Measurements from ENCODE around the gene AKNA.

Gene AKNA, protein sequence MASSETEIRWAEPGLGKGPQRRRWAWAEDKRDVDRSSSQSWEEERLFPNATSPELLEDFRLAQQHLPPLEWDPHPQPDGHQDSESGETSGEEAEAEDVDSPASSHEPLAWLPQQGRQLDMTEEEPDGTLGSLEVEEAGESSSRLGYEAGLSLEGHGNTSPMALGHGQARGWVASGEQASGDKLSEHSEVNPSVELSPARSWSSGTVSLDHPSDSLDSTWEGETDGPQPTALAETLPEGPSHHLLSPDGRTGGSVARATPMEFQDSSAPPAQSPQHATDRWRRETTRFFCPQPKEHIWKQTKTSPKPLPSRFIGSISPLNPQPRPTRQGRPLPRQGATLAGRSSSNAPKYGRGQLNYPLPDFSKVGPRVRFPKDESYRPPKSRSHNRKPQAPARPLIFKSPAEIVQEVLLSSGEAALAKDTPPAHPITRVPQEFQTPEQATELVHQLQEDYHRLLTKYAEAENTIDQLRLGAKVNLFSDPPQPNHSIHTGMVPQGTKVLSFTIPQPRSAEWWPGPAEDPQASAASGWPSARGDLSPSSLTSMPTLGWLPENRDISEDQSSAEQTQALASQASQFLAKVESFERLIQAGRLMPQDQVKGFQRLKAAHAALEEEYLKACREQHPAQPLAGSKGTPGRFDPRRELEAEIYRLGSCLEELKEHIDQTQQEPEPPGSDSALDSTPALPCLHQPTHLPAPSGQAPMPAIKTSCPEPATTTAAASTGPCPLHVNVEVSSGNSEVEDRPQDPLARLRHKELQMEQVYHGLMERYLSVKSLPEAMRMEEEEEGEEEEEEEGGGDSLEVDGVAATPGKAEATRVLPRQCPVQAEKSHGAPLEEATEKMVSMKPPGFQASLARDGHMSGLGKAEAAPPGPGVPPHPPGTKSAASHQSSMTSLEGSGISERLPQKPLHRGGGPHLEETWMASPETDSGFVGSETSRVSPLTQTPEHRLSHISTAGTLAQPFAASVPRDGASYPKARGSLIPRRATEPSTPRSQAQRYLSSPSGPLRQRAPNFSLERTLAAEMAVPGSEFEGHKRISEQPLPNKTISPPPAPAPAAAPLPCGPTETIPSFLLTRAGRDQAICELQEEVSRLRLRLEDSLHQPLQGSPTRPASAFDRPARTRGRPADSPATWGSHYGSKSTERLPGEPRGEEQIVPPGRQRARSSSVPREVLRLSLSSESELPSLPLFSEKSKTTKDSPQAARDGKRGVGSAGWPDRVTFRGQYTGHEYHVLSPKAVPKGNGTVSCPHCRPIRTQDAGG (N-terminal part only)

DNA sequence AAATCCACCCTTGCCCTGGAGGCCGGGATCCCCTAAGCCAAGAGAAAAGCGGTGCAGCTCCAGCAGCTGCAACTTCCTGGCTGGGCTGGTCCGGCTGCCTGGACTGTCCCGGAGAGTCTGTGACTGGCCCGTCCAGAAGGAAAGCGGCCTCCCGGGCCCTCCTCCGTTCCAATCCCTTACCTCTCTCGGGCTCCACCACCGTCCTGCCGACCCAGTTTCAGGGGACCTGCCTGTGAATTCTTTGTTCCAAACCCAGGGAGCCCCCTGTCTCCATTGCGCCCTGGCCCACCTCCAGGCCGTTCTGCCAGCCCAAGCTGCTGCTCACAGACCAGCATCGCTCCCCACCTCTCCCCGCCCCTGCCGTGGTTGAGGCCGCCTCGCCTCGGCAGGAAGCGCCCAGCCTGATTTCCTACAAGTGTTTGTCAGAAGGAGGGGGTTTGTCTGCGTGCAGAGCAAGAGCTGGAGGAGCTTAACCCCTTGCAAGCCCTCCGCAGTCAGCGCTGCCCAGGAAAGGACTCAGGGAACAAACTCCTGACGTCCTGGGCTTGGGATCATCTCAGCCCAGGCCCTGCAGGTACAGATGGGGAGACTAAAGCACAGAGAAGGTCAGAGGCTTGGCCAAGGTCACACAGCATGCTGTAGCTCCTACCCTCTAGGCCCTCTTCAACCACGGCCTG lies at the start of gene AKNA:
TSS of gene AKNA (minus strand) at position 303 of the 677 bp plus-strand sequence. CDS start 6,649 bp downstream, outside the sequence.
- DNase-seq (ENCODE audit: low spot score): no peak

DNA sequence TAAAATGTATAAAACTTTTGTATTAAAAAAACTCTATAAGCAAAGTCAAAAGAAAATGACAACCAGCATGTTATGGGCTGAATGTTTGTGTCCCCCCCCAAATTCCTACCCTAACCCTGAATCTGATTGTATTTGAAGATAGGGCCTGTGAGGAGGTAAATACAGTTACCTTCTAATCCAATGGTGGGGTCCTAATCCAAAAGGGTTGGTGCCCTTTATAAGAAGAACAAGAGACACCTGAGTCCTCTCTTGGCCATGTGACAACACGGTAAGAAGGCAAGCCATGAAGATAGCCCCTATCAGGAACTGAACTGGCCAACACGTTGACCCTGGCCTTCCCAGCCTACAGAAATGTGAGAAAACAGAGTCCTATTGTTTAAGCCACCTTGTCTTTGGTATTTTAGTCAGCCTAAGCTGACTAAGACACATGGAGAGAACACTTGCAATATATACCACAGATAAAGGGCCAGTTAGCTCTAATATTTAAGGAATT lies 49.7 kb upstream of the AKNA start:
- no peak for DNase-seq (ENCODE audit: low spot score)

DNA sequence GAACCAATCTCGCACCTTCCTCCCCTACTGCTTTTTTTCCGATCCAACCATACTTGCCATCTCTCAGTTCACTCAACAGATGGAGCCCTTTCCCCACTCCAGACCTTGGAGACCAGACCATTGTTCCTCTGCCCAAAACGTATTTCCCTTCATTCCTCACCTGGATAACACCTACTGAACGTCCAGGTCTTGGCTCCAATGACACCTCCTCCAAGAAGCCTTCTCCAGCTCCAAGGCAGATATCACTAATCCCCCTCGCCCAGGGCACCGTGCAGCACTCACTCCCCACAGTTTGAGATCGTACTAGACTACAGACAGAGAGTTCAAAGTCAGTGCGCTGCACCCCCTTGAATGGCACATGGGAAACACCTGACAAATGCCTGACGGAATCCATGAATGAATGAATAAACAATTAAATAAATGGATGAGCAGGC lies 47.1 kb upstream of the AKNA start:
- peak; percentile 72 for DNase-seq (ENCODE audit: low spot score)

DNA sequence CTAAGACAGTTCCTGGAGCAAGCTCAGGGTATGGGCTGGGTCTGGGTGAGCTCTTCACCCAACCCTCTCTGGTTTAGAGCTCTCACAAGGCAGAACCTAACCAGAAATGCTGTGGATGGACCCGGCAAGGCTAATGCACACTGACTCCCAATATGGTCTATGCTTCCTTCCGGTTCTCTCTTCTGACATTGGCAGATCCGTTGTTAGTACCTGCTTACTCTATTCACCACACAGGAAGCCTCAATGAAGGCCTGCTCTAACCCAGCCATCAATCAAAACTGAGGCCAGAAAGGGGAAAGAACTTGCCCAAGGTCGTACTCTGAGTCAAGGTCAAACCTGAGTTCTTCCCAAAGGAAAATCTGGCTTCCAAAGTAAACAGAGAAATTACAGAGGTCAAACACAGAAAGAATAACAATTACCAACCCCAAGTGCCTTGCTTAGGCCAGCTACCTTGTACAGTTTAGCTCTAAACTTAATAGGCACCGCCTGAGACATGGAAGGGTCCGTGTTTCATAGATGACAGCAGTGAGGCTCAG lies 46.0 kb upstream of the AKNA start:
- no peak for DNase-seq (ENCODE audit: low spot score)

DNA sequence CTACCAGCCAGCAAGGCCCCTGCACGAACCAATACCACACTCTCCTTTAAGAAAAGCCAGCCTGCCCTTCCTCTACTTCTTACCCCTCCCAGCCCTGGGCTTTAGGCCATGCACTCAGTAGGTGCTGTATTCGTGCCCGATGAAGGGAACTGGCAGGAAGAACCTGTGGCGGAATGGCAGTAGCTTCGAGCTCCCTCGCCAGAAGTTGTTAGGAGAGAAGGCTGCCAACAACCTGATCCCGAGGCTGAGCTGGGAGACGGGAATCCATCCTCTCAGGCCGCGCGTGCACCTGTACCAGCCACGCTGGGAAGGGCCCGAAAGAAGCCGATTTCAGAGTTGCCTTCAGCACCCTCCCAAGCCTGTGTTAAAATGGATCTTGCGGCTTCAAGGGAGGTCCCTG lies 45.3 kb upstream of the AKNA start:
- no peak for DNase-seq (ENCODE audit: low spot score)

DNA sequence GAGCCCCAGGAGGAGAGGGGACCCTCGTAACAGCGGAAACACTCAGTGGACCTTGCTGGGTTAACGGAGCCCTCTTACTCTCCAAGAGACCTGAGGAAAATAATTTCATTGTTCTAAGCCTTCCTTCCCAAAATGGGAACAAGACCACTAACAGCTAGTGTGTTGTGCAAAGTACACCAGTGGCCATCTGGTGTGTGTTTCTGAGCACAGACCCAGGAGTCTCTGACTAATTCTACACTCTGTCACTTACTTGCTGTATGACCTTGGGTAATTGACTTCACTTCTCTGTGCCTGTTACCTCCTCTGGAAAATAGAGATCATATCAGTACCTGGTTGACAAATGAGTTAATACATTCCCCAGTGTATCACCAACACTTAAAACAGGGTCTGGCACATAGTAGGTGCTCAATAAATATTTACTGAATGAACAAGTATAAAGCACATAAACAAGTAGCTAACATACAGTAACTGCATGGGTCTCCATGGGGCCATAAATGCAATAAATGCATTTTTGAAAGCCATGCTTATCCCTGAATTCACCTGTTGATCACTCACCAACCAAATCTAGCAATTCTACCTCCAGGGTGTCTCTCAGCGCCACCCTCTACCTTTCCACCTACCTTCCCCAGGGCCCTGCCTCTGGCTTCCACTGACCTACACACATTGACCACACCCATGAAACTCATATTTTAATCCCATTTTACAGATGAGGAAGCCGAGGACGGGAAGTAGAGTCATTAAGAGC lies 44.7 kb upstream of the AKNA start:
- no peak for DNase-seq (ENCODE audit: low spot score)

DNA sequence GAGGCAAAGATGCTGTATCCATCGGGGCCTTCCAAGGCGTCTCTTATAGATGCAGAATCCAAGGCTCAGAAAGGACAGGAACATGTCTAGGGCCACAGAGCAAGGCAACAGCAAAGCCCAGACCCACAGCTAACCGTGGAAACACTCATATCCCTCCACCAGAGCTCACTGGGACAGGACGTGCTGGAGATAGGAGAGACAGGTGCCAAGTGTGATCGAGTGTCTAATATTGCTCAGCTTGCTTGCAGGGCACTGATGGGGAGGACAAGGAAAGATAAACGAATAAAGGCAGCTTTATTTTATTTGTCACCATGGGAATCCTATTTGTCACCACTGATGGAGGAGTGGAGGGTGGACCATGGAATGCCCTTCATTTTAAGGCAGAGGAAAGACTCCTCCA lies 44.0 kb upstream of the AKNA start:
- no peak for DNase-seq (ENCODE audit: low spot score)

DNA sequence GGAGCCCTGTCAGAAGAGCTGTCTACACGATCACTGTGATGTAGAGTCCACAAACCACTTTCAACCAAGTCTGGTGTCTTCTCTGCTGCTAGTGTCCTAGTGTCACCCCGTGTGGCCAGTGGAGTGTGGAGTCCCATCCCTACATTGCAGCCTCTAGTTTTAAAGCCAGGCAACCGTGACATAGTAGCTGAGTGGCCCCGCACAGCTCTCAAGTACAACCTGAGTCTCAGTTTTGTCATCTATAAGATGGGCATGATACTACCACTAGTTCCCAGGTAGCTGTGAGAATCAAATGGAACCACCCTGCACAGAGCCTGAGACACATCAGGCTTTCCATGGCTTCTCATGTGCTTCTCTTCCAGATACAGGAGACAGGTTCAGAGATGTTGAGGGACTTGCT lies 43.2 kb upstream of the AKNA start:
- DNase-seq (ENCODE audit: low spot score): no peak

DNA sequence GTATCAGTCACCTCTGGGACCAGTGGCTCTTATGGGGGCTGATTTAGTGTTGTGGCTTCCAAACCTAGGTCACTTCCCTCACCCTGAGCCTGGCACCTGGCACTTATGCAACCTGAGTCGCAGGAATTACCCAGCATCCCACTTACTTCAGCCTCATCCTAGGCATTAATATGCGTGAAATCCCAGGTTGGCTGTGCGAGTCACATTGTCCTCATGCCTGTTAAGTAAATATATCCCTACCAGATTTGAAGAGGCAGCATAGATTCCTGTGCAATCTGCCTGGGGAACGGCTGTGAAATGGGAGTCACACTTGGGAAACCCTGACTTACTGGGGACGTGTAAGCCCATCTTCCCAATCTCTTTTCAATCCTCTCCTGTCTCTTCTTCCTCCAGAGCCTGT lies 42.7 kb upstream of the AKNA start:
- DNase-seq (ENCODE audit: low spot score): no peak

DNA sequence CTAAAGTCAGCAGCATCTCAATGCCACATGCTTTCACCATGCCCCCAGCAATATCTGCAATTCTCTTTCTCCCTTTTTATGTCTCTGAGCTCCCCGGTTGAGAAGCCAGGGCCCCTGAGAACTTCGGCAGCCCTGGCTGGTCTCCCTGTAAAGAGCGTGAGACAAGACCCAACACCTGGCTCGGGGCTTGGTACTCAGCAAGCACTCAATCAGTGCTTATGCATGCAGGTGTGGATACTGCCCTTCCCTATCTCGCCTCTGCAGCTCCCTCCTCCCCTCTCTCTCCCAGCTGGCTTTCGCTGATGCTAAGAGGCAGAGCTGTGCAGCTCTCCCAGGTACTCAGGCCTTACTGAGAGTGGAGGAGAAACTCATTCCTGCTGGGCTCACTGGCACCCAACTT lies 41.7 kb upstream of the AKNA start:
- no peak for DNase-seq (ENCODE audit: low spot score)

DNA sequence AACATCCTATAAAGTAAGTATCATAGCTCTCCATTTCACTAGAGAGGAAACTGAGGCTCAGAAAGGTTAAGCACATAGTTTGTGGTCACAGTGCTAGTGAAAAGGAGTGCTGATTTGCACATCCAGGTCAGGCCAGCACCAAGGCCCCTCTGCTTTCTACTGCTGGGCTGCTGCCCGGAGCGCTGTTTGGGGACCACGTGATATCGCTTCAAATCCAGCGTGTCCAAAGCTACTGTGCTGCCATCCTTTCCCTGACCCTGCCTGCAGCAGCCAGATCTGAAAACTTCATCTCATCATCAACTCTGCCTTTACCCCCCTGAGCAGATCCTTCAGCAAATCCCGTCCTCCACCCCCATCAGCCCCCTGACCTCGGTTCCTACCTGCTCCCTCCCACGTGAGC lies 40.7 kb upstream of the AKNA start:
- no peak for DNase-seq (ENCODE audit: low spot score)

DNA sequence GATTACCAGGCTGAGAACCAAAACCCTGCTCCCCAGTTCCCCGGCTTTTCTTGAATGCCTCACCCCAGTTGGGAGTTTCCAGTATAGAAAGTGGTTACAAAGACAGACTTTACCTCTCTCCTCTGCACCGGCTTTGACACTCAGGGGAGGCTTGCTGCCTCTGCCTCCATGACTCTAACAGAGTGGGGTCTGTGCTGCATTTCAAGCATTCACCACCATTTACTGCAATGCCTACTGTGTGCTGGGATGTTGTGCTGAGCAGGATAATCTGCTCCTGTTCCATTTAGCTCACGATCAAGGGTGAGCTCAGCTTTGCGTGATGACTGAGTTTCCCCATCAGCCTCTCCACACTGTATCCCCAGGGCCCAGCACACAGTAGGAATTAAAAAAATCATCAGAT lies 39.9 kb upstream of the AKNA start:
- DNase-seq (ENCODE audit: low spot score): no peak

DNA sequence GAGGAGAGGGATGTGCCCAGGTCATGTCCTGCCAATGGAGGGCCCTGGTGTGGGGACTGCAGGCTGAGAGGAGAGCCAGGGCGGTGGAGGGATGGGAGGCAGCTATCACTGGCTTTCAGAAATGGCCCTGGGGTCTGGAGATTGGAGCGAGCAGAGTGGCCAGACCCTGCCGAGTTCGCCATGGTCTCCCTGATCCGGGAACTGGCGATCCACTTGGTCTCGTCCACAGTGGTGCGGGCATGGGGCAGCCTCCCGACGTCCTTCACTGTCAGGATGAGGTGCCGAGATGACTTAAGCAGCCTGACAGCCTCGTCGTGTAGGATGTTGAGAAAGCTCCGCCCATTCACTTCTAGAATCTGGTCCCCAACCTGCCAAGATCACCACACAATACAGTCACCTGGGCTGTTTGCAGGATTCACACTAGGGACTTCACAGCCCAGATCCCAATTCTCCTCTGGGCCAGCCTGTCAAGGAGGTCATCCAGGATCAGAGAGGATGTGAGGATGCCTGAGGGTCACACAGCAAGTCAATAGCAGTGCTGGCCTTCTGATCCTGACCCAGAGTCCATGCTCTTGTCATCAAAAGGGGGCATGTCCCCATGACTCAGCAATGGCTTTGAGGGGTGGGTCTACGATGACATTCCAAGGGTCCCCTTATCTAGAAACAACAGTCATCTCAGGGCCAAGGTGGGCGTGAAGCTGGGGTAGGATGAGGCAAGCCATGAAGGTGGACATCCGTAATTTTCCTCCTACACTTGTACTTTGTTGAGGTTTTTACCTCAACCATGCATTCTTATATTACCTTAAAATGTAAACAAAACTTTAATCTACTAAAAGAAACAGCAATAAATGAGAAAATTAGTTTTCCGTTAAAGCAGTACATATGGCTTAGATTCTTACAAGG lies 38.5 kb upstream of the AKNA start:
- DNase-seq (ENCODE audit: low spot score): no peak

DNA sequence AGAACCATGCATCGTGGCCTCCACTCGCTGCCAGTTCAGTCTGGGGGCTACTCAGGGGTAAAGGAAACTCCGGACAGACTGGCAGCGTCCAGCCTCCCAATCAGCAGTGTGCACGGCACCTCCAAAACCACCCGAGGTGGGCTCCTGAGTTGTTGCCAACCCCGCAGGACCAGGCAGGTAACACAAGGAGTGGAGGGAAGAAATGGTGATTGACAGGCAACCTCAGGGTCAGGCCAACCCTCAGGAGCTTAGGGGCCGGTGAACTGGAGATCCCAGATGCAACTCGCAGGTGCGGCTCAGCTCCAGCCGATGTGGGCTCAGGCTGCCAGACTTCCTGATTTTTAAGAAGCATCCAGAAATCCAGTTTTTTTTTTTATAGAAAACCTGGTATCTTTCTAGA lies 37.3 kb upstream of the AKNA start:
- no peak for DNase-seq (ENCODE audit: low spot score)

DNA sequence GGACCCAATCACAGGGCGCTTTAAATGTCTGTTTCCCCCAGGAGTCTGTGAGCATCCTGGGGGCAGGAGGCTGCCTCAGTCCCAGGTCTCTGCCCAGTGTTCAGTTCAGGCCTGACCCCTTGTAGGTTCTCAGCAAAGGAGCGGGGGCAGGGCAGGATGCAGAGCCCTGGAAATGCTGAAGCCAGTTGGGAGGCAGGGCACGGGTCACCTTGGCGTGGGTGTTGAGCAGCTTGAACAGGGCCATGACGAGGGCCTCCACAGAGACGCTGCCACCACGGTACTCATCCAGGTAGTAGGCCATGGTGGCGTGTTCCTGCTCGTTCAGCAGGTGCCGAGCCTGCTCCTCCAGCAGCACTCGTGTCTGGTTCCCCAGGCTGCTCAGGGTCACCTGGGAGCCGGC lies 36.3 kb upstream of the AKNA start:
- no peak for DNase-seq (ENCODE audit: low spot score)

DNA sequence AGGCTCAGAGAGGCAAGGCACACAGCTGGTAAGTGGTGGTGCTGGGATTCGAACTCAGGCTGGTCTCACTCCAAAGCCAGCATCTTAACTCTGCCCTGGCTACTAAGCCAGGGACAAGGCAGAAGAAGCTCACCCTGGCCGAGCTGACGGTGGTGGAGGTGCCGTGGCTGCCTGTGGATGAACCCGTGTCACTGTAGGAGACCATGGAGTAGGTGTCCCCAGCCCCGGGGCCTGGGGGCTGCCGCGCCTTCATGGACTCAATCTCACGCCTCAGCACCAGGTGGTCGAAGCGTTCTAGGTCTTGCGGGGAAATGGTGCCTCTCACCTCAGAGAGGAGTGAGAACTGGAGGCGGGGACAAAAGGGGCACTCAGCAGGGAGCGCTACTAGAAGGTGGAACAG lies 35.4 kb upstream of the AKNA start:
- DNase-seq (ENCODE audit: low spot score): no peak

DNA sequence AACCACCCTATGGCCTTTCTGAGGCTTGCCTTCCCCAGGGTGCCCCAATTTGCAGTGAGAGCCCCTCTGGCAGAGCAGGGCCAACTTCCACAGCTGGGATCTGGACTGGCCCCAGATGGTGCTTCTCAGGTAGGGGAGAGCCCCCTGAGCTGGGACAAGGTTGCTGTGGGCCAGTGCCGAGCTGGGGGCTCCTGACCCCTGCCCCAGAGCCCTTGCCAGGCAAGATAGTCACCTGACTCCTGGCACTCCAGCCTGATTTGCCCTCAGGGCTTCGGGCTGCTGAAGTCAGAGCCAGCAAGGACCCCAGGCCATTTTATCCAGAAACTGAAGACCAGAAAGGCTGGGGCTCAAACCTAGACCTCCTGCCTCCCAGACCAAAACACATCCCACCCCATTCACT lies 33.4 kb upstream of the AKNA start:
- no peak for DNase-seq (ENCODE audit: low spot score)

DNA sequence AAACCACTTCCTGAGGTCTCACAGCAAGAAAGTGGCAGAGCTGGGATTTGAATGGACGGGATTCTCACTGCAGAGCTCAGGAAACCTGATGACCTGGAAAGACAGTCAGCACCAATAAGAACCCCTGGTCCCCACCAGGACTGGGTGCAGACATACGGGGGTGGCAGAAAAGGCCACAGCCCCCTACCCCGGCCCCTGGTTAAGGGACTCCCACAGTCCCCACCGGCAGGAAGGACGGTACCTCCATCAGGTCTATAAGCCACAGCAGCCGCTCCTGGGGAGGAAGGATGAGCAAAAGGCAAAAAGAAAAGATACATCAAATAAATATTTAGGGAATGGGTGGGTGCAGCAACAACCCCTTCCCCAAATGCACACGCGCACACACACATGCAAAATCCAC lies 32.0 kb upstream of the AKNA start:
- DNase-seq (ENCODE audit: low spot score): no peak

DNA sequence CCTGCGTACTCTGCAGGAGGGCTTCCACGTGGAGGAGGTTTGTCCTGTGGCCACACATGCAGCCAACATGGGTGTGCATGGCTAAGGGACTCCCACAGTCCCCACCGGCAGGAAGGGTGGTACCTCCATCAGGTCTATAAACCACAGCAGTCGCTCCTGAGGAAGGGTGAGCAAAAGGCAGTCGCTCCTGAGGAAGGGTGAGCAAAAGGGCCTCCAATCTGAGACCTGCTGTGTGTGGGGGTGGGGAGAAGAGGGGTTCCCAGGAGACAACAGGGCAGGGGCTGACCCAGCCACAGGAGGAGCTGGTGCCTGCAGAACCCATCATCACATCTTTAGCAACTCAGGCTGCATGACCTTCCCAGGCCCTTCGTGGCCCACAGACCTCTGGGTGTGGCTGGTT lies 30.3 kb upstream of the AKNA start:
- no peak for DNase-seq (ENCODE audit: low spot score)

DNA sequence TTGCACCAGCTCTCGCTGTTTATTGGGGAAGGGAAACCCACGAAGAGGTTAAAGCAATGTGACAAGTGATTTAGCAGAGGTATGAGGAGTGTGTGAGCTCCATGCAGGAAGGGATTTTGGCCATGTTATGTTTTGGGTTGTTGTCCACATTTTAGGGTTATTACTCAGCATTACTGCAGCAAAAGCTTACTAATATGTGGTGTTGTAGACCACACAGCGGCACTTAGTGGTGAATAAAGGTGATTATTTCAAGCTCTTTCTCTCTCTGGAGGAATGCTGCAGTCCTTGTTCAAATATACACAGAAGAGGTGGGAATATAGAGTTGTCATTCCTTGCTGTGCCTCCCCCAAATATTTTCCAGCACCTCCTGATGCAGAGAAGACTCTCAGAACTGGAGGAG lies 29.7 kb upstream of the AKNA start:
- no peak for DNase-seq (ENCODE audit: low spot score)

Data from pons (tissue), 1 donor.